ENCODE measurements around the gene VAMP3. TPM values are rescaled to one million over a fixed set of nuclear protein-coding genes. Genes with fewer than 3 reads are reported as not detected.
A peak's percentile ranks its signal among the peaks of the same experiment; 100 is the strongest.

Gene VAMP3
- total and polyA plus RNA-seq, 4 donors = 17.4 to 38.4 (median 25.9) TPM

DNA sequence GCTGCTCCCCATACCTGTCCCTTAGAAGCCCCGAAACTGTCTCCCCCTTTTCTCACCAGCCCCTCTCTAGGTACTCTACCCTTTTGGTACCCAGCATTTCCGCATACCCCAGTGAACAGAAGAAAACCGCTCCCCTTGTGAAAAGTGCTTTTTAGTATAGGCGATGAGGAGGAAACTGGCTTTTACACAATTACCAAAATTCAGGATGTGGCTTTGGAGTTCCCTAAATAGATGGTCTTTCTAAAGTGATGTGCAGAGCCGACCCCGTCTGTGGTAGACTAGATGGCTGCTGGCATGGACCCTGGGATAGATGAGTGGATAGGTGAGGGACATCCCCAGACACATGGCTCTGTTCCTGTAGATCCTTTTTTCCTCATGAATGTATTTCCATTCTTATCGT lies 10.4 kb downstream of the VAMP3 start:
- Histone ChIP-seq H3K9ac (ENCODE audit: low read depth in 1 of 2, low read length in 2 of 2) (no peak overlapping the region), H3K36me3 (ENCODE audit: control insufficient read depth in 4 of 4, insufficient read depth in 3 of 4, low read depth in 1 of 4, low read length in 3 of 4) (peaks cover 0 to 30% (median 24%) of the 10 kb centered on the region in 4 donors), H3K4me1 (ENCODE audit: control insufficient read depth in 4 of 4, insufficient read depth in 4 of 4, low read length in 3 of 4) (peaks cover 0 to 38% (median 24%) of the 10 kb centered on the region in 4 donors), H3K27ac (ENCODE audit: low read depth in 1 of 2, low read length in 2 of 2) (no peak overlapping the region), H3K9me3 (ENCODE audit: control insufficient read depth in 4 of 4, low read length in 3 of 4) (no peaks in the 10 kb centered on the region), H3K27me3 (ENCODE audit: control insufficient read depth in 4 of 4, insufficient read depth in 4 of 4, low read length in 3 of 4) (no peaks in the 10 kb centered on the region), H3K4me3 (ENCODE audit: low read depth in 1 of 3, low read length in 3 of 3) (no peak overlapping the region)
- DNase-seq (ENCODE audit: low spot score) = no peak
- TF ChIP-seq HNF4A (conservative IDR thresholded peaks at IDR 0.05) = no peak
- TF ChIP-seq TAF1 (conservative IDR thresholded peaks at IDR 0.05) = no peak
- TF ChIP-seq FOXA1 (IDR thresholded peaks at IDR 0.05) = no peak
- no peak for TF ChIP-seq GABPA (IDR thresholded peaks at IDR 0.05 in 1 of 2, conservative IDR thresholded peaks at IDR 0.05 in 1 of 2)
- TF ChIP-seq HNF4G (IDR thresholded peaks at IDR 0.05) = no peak
- TF ChIP-seq FOXA2 (IDR thresholded peaks at IDR 0.05) = no peak
- no peak for TF ChIP-seq JUND (IDR thresholded peaks at IDR 0.05)
- TF ChIP-seq EGR1 (IDR thresholded peaks at IDR 0.05; ENCODE audit: low read depth in 2 of 2) = no peak
- TF ChIP-seq RXRA (IDR thresholded peaks at IDR 0.05) = no peak
- TF ChIP-seq, protein P1, sequence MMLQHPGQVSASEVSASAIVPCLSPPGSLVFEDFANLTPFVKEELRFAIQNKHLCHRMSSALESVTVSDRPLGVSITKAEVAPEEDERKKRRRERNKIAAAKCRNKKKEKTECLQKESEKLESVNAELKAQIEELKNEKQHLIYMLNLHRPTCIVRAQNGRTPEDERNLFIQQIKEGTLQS (IDR thresholded peaks at IDR 0.05) = no peak
- 72% methylated on average over 7 of the region's 7 CpGs for WGBS

DNA sequence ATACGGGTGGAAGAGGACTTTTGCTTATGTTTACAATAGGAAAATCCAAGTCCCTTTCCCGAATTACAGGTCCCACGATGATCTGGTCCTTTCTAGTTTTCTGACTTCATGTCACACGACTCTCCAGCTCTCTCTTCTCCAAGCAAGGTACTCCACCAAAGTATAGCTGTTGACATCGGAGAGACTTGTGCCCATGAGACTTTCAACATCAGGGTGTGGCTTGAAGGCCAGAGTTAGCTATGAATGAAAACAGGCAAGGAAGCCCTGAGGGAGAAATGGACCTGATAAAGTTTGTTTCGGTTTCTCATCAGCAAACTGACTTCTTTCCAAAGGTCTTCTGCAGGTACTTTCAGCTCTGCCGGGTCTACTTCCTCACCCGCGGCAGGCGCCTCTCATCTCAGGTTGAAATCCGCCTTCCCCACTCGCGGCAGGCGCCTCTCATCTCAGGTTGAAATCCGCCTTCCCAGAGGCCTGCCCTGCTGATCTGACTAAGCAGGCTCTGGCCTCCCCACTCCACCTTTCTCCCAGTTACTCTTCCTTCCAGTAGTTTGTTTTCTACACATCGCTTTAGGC lies 10.9 kb downstream of the VAMP3 start:
- Histone ChIP-seq H3K36me3 (ENCODE audit: control insufficient read depth in 4 of 4, insufficient read depth in 3 of 4, low read depth in 1 of 4, low read length in 3 of 4) (peaks cover 2 to 33% (median 27%) of the 10 kb centered on the region in 4 donors), H3K4me1 (ENCODE audit: control insufficient read depth in 4 of 4, insufficient read depth in 4 of 4, low read length in 3 of 4) (peaks cover 0 to 43% (median 29%) of the 10 kb centered on the region in 4 donors), H3K9ac (ENCODE audit: low read depth in 1 of 2, low read length in 2 of 2) (no peak overlapping the region), H3K27ac (ENCODE audit: low read depth in 1 of 2, low read length in 2 of 2) (no peak overlapping the region), H3K4me3 (ENCODE audit: low read depth in 1 of 3, low read length in 3 of 3) (no peak overlapping the region), H3K27me3 (ENCODE audit: control insufficient read depth in 4 of 4, insufficient read depth in 4 of 4, low read length in 3 of 4) (no peaks in the 10 kb centered on the region), H3K9me3 (ENCODE audit: control insufficient read depth in 4 of 4, low read length in 3 of 4) (no peaks in the 10 kb centered on the region)
- TF ChIP-seq, protein P2, sequence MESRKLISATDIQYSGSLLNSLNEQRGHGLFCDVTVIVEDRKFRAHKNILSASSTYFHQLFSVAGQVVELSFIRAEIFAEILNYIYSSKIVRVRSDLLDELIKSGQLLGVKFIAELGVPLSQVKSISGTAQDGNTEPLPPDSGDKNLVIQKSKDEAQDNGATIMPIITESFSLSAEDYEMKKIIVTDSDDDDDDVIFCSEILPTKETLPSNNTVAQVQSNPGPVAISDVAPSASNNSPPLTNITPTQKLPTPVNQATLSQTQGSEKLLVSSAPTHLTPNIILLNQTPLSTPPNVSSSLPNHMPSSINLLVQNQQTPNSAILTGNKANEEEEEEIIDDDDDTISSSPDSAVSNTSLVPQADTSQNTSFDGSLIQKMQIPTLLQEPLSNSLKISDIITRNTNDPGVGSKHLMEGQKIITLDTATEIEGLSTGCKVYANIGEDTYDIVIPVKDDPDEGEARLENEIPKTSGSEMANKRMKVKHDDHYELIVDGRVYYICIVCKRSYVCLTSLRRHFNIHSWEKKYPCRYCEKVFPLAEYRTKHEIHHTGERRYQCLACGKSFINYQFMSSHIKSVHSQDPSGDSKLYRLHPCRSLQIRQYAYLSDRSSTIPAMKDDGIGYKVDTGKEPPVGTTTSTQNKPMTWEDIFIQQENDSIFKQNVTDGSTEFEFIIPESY (IDR thresholded peaks at IDR 0.05) = no peak
- TF ChIP-seq RAD21 (IDR thresholded peaks at IDR 0.05) = no peak
- WGBS = 81% methylated on average over 16 of the region's 16 CpGs
- no peak for DNase-seq (ENCODE audit: low spot score)

DNA sequence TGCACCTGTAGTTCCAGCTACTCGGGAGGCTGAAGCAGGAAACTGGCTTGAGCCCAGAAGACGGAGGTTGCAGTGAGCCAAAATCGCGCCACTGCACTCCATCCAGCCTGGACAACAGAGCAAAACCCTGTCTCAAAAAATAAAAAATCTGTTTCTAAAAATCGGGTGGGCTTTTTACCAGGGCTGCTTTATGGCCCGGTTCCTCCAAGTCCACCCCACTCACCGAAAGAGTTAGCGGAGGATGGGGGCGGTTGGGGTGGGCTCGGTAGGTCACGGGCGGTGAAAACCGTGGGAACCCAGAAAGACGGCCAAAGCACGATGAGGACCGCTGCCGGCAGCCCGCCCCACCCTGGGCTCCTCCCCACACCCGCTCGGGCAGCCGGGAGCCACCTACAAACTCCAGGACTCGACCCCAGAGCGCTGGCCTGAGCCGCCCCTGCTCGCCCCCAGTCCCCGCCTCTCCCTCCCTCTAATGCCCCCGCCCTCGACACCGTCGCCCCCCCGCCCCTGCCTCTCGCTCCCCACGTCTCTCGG lies 12.1 kb downstream of the VAMP3 start:
- Histone ChIP-seq H3K4me1 (ENCODE audit: control insufficient read depth in 4 of 4, insufficient read depth in 4 of 4, low read length in 3 of 4) (peaks cover 0 to 38% (median 28%) of the 10 kb centered on the region in 4 donors), H3K9me3 (ENCODE audit: control insufficient read depth in 4 of 4, low read length in 3 of 4) (no peaks in the 10 kb centered on the region), H3K27me3 (ENCODE audit: control insufficient read depth in 4 of 4, insufficient read depth in 4 of 4, low read length in 3 of 4) (no peaks in the 10 kb centered on the region), H3K9ac (ENCODE audit: low read depth in 1 of 2, low read length in 2 of 2) (no peak overlapping the region), H3K27ac (ENCODE audit: low read depth in 1 of 2, low read length in 2 of 2) (peak overlapping the region; percentile 43 to 61), H3K36me3 (ENCODE audit: control insufficient read depth in 4 of 4, insufficient read depth in 3 of 4, low read depth in 1 of 4, low read length in 3 of 4) (peaks cover 2 to 31% (median 28%) of the 10 kb centered on the region in 4 donors), H3K4me3 (ENCODE audit: low read depth in 1 of 3, low read length in 3 of 3) (peak overlapping the region; percentile 26 to 75 (median 50))
- WGBS = 2% methylated on average over 32 of the region's 34 CpGs
- DNase-seq (ENCODE audit: low spot score) = peak; percentile 64
- TF ChIP-seq RXRA (IDR thresholded peaks at IDR 0.05) (peak; percentile 45 to 64), SP1 (IDR thresholded peaks at IDR 0.05) (no peak)

Measured in liver (tissue), 9 donors.